Upper lobe of right lung (tissue), 1 donor: ENCODE results near the gene TNRC6C. TPM values are rescaled to one million over a fixed set of nuclear protein-coding genes. Genes with fewer than 3 reads are reported as not detected.

Experiments
- ATAC-seq: fragments of 200-7000 bp; cut with Tn5 transposase; one replicate; pipeline ENCODE4 v1.9.1; 2020; ENCODE audit warnings: mild to moderate bottlenecking, moderate library complexity
- DNase-seq: peaks from one replicate; pipeline ENCODE4 v3.0.0-alpha.2; 2020
- H3K27ac ChIP-seq: fragments of 200-600 bp; one replicate; pipeline ENCODE4 v1.8.0; 2022
- H3K27me3 ChIP-seq: fragments of 200-600 bp; one replicate; pipeline ENCODE4 v1.8.0; 2022; ENCODE audit warnings: mild to moderate bottlenecking
- H3K36me3 ChIP-seq: fragments of 200-600 bp; one replicate; pipeline ENCODE4 v1.8.0; 2022
- H3K4me1 ChIP-seq: fragments of 200-600 bp; one replicate; pipeline ENCODE4 v1.8.0; 2022
- H3K4me3 ChIP-seq: fragments of 200-600 bp; one replicate; pipeline ENCODE4 v1.8.0; 2022; ENCODE audit warnings: mild to moderate bottlenecking
- H3K9me3 ChIP-seq: fragments of 200-600 bp; one replicate; pipeline ENCODE4 v1.8.0; 2022
- CTCF ChIP-seq: fragments of 200-600 bp; IDR thresholded peaks from one replicate; pipeline ENCODE4 v1.8.0; 2022; ENCODE audit warnings: antibody characterized with exemption
- intact Hi-C: fragments of 100-400 bp; cut with DNase I; formaldehyde crosslinking; loops from one replicate; pipeline ENCODE4 v1.11.0; 2022
- total RNA-seq: library from RNA; stranded (reverse); fragmentation: NEBNext Ultra II Directional; extraction: Animal tissue kit (Norgen Biotek cat#: 25700); gene quantifications from one replicate; pipeline ENCODE4 v1.2.1, GENCODE V29; 2021
- donor health status: DM: no; HTN: yes; CAD: no; lungs with severe emphysema.

TNRC6C gene
- total RNA-seq, 1 donor from 2014 or later = 21.7 TPM

- no peaks in the 10 kb centered on the region for H3K9me3 ChIP-seq
- no peaks in the 10 kb centered on the region for H3K36me3 ChIP-seq
- no peaks in the 10 kb centered on the region for H3K4me1 ChIP-seq
- no peak overlapping the region for H3K27ac ChIP-seq
- DNase-seq = no peak
- no peak for TF ChIP-seq CTCF
- H3K27me3 ChIP-seq = peaks cover 19% of the 10 kb centered on the region
- no peak overlapping the region for H3K4me3 ChIP-seq
- intact Hi-C loops = no loop called here
- ATAC-seq = no peak
These were observed 34.6 kb upstream of the TNRC6C start for GRCh38 chr17:77923776-77924513.

- Histone ChIP-seq H3K4me1 (no peaks in the 10 kb centered on the region), H3K36me3 (no peaks in the 10 kb centered on the region), H3K9me3 (no peaks in the 10 kb centered on the region), H3K27me3 (peaks cover 19% of the 10 kb centered on the region), H3K4me3 (no peak overlapping the region), H3K27ac (no peak overlapping the region)
- no peak for TF ChIP-seq CTCF
- no peak for ATAC-seq
- intact Hi-C loops = no loop called here
- no peak for DNase-seq
These were observed 33.7 kb upstream of the TNRC6C start for GRCh38 chr17:77924757-77925336.

- ATAC-seq (no peak), DNase-seq (no peak)
- Histone ChIP-seq H3K27me3 (peaks cover 19% of the 10 kb centered on the region), H3K9me3 (no peaks in the 10 kb centered on the region), H3K4me3 (no peak overlapping the region), H3K36me3 (no peaks in the 10 kb centered on the region), H3K4me1 (no peaks in the 10 kb centered on the region), H3K27ac (no peak overlapping the region)
- intact Hi-C loops = no loop called here
- TF ChIP-seq CTCF = no peak
These were observed 32.5 kb upstream of the TNRC6C start for GRCh38 chr17:77925831-77926543.

- no peak for TF ChIP-seq CTCF
- no peak overlapping the region for H3K4me3 ChIP-seq
- no peak overlapping the region for H3K27ac ChIP-seq
- H3K27me3 ChIP-seq = peaks cover 20% of the 10 kb centered on the region
- ATAC-seq = no peak
- no peaks in the 10 kb centered on the region for H3K4me1 ChIP-seq
- no peaks in the 10 kb centered on the region for H3K36me3 ChIP-seq
- no peak for DNase-seq
- intact Hi-C loops = no loop called here
- no peaks in the 10 kb centered on the region for H3K9me3 ChIP-seq
These were observed 31.5 kb upstream of the TNRC6C start for GRCh38 chr17:77926981-77927380.

- H3K4me3 ChIP-seq = no peak overlapping the region
- no peaks in the 10 kb centered on the region for H3K9me3 ChIP-seq
- no peak overlapping the region for H3K27ac ChIP-seq
- no peak for TF ChIP-seq CTCF
- intact Hi-C loops = no loop called here
- H3K36me3 ChIP-seq = no peaks in the 10 kb centered on the region
- H3K27me3 ChIP-seq = peaks cover 19% of the 10 kb centered on the region
- no peak for ATAC-seq
- no peak for DNase-seq
- no peaks in the 10 kb centered on the region for H3K4me1 ChIP-seq
These were observed 30.6 kb upstream of the TNRC6C start for GRCh38 chr17:77927777-77928518.
